GM21381 (cell line): ENCODE results near the gene SIPA1L2.

Source experiments
- ATAC-seq: cut with Tn5 transposase; IDR thresholded peaks from one replicate; pipeline ENCODE4 v1.9.1; 2021; ENCODE audit warnings: mild to moderate bottlenecking, moderate library complexity; ENCODE audit not compliant: unreplicated experiment

Gene SIPA1L2

GRCh38 chr1:232644209-232644608, 14.3 kb upstream of the SIPA1L2 start:
- no peak for ATAC-seq

GRCh38 chr1:232643251-232643650, 13.3 kb upstream of the SIPA1L2 start:
- no peak for ATAC-seq

GRCh38 chr1:232641507-232641906, 11.6 kb upstream of the SIPA1L2 start:
- no peak for ATAC-seq

- ATAC-seq, result no peak
Measured at GRCh38 chr1:232636799-232637198, 6.9 kb upstream of the SIPA1L2 start.

GRCh38 chr1:232635778-232636356, 5.9 kb upstream of the SIPA1L2 start:
- ATAC-seq, result peak; percentile 72

- ATAC-seq, result no peak
Measured at GRCh38 chr1:232635279-232635678, 5.3 kb upstream of the SIPA1L2 start.

GRCh38 chr1:232634096-232634495, 4.2 kb upstream of the SIPA1L2 start:
- ATAC-seq, result no peak

GRCh38 chr1:232630894-232631195, 912 bp upstream of the SIPA1L2 start:
- ATAC-seq, result no peak

- ATAC-seq, result peak; percentile 39
Measured at GRCh38 chr1:232629250-232630046, 485 bp downstream of the SIPA1L2 start.

GRCh38 chr1:232628335-232629249, 1.3 kb downstream of the SIPA1L2 start:
- no peak for ATAC-seq

GRCh38 chr1:232627645-232628334, 2.1 kb downstream of the SIPA1L2 start:
- ATAC-seq, result no peak

- ATAC-seq, result no peak
Measured at GRCh38 chr1:232627171-232627570, 2.8 kb downstream of the SIPA1L2 start.

GRCh38 chr1:232626452-232626851, 3.5 kb downstream of the SIPA1L2 start:
- ATAC-seq, result no peak

- no peak for ATAC-seq
Measured at GRCh38 chr1:232625319-232625868, 4.5 kb downstream of the SIPA1L2 start.

GRCh38 chr1:232624546-232625281, 5.2 kb downstream of the SIPA1L2 start:
- ATAC-seq, result no peak

GRCh38 chr1:232622981-232623380, 7.0 kb downstream of the SIPA1L2 start:
- no peak for ATAC-seq

GRCh38 chr1:232622378-232622777, 7.6 kb downstream of the SIPA1L2 start:
- no peak for ATAC-seq

GRCh38 chr1:232621050-232621449, 8.9 kb downstream of the SIPA1L2 start:
- ATAC-seq, result no peak

- no peak for ATAC-seq
Measured at GRCh38 chr1:232620356-232620969, 9.5 kb downstream of the SIPA1L2 start.

GRCh38 chr1:232617237-232617636, 12.7 kb downstream of the SIPA1L2 start:
- no peak for ATAC-seq
